SK-N-SH (cell line): ENCODE measurements around the gene PDGFRA. TPM values are rescaled to one million over a fixed set of nuclear protein-coding genes. Genes with fewer than 3 reads are reported as not detected.
"Not testable (repeated sequence)": the region's sequence is repeated elsewhere in the genome, so short reads cannot be mapped to it uniquely, and the experiment has no call there.

Source experiments
- CTCF ChIA-PET: fragments of 300-600, 350-600 bp; formaldehyde crosslinking; extraction: SDS; loops from one replicate; lab custom pipeline; 2021; lab: Yijun Ruan, JAX
- POLR2A ChIA-PET: fragments of 350-600 bp; sonication (Branson Sonifier 250); formaldehyde crosslinking; extraction: SDS; loops from one replicate; lab custom pipeline; 2020; ENCODE audit warnings: antibody characterized with exemption, inconsistent platforms; lab: Yijun Ruan, JAX
- DNase-seq: peaks from one replicate; pipeline ENCODE4 v3.0.0; 2012
- H2AFZ ChIP-seq: fragments of 200-600 bp; sonication (generic); 2 replicates; pipeline ENCODE4 v1.8.1; 2016; ENCODE audit warnings: antibody characterized with exemption, mild to moderate bottlenecking, low read depth
- H3F3A ChIP-seq: fragments of 200-600 bp; sonication (generic); replicated peaks from 2 replicates; pipeline ENCODE3; 2016; ENCODE audit warnings: antibody characterized with exemption, mild to moderate bottlenecking; ENCODE audit not compliant: insufficient read depth
- H3K27ac ChIP-seq, 2 experiments: fragments of 200-500 bp in 1 of 2; fragments of 200-600 bp in 1 of 2; sonication (Bioruptor generic) in 1 of 2; sonication (generic), shearing (Covaris generic) in 1 of 2; 2 replicates each; pipeline versions ENCODE4 v1.5.1 to v1.6.1; 2014 to 2016; ENCODE audit warnings: low read depth in 2 of 2, inconsistent platforms in 1 of 2, low read length in 1 of 2, mild to moderate bottlenecking in 1 of 2, mixed read lengths in 1 of 2
- H3K27me3 ChIP-seq: fragments of 200-600 bp; sonication (generic), shearing (Covaris generic); 2 replicates; pipeline ENCODE4 v1.6.1; 2016; ENCODE audit warnings: mixed run types; ENCODE audit not compliant: insufficient read depth
- H3K36me3 ChIP-seq, 2 experiments: fragments of 200-500 bp in 1 of 2; fragments of 200-600 bp in 1 of 2; sonication (Bioruptor generic) in 1 of 2; sonication (generic) in 1 of 2; replicated peaks in 1 of 2; 2 replicates each; pipeline versions ENCODE3 to v1.5.1; 2014 to 2016; ENCODE audit warnings: low read length in 1 of 2, mild to moderate bottlenecking in 1 of 2; ENCODE audit not compliant: insufficient read depth in 2 of 2, control insufficient read depth in 1 of 2
- H3K4me1 ChIP-seq, 2 experiments: fragments of 200-500 bp in 1 of 2; fragments of 200-600 bp in 1 of 2; sonication (Bioruptor generic) in 1 of 2; sonication (generic), shearing (Covaris generic) in 1 of 2; 2 replicates each; pipeline versions ENCODE4 v1.5.1 to v1.6.1; 2014 to 2016; ENCODE audit warnings: low read depth in 1 of 2, low read length in 1 of 2, mixed run types in 1 of 2; ENCODE audit not compliant: insufficient read depth in 2 of 2, control insufficient read depth in 1 of 2
- H3K4me2 ChIP-seq: fragments of 200-600 bp; sonication (generic), shearing (Covaris generic); 2 replicates; pipeline ENCODE4 v1.6.1; 2017; ENCODE audit warnings: mixed run types
- H3K4me3 ChIP-seq, 2 experiments: fragments of 200-500 bp in 1 of 2; fragments of 200-600 bp in 1 of 2; sonication (Bioruptor generic) in 1 of 2; sonication (generic), shearing (Covaris generic) in 1 of 2; 2 replicates each; pipeline versions ENCODE4 v1.5.1 to v1.8.1; 2014 to 2016; ENCODE audit warnings: low read depth in 2 of 2, inconsistent platforms in 1 of 2, low read length in 1 of 2, mild to moderate bottlenecking in 1 of 2, mixed read lengths in 1 of 2, moderate library complexity in 1 of 2
- H3K79me2 ChIP-seq: fragments of 200-600 bp; sonication (generic); 2 replicates; pipeline ENCODE4 v1.8.1; 2017; ENCODE audit warnings: mild to moderate bottlenecking; ENCODE audit not compliant: insufficient read depth
- H3K9ac ChIP-seq: fragments of 200-600 bp; sonication (generic); 2 replicates; pipeline ENCODE4 v1.6.1; 2017; ENCODE audit warnings: mixed run types
- H3K9me2 ChIP-seq: fragments of 200-600 bp; sonication (generic); 2 replicates; pipeline ENCODE4 v1.6.1; 2017; ENCODE audit warnings: mixed run types
- H3K9me3 ChIP-seq: fragments of 200-600 bp; sonication (generic); 2 replicates; pipeline ENCODE4 v1.6.1; 2017; ENCODE audit warnings: mixed run types, mild to moderate bottlenecking, moderate library complexity
- H4K20me1 ChIP-seq: fragments of 200-600 bp; sonication (generic); 2 replicates; pipeline ENCODE4 v1.6.1; 2017; ENCODE audit warnings: mild to moderate bottlenecking, mixed run types; ENCODE audit not compliant: insufficient read depth
- CHD2 ChIP-seq: fragments of 150-350 bp; IDR thresholded peaks from 2 replicates; pipeline ENCODE4 v1.6.1; 2018; ENCODE audit warnings: low read length; ENCODE audit not compliant: partially characterized antibody
- EZH2phosphoT487 ChIP-seq: fragments of 200-600 bp; sonication (generic); IDR thresholded peaks from 2 replicates; pipeline ENCODE4 v1.6.1; 2017; ENCODE audit warnings: low read depth, mixed run types, mild to moderate bottlenecking, antibody characterized with exemption, moderate library complexity, borderline replicate concordance
- GATA2 ChIP-seq: sonication (generic); formaldehyde crosslinking; IDR thresholded peaks from 2 replicates; pipeline ENCODE4 v1.5.0; 2020; ENCODE audit warnings: mild to moderate bottlenecking, missing genetic modification reagents
- POLR2AphosphoS5 ChIP-seq: IDR thresholded peaks from 2 replicates; pipeline ENCODE4 v1.6.1; 2012; ENCODE audit warnings: low read depth, low read length
- RAD21 ChIP-seq: IDR thresholded peaks from 2 replicates; pipeline ENCODE4 v1.6.1; 2012; ENCODE audit warnings: mild to moderate bottlenecking, low read length
- RCOR1 ChIP-seq: fragments of 150-350 bp; IDR thresholded peaks from 2 replicates; pipeline ENCODE4 v1.6.1; 2017; ENCODE audit warnings: antibody characterized with exemption, low read length
- REST ChIP-seq: IDR thresholded peaks from 2 replicates; pipeline ENCODE4 v1.6.1; 2012; ENCODE audit warnings: mild to moderate bottlenecking, low read depth, low read length, moderate library complexity
- SMC3 ChIP-seq: IDR thresholded peaks from 2 replicates; pipeline ENCODE4 v1.6.1; 2012; ENCODE audit warnings: low read depth, low read length, improper control_type of control experiment
- TAF1 ChIP-seq: IDR thresholded peaks from 2 replicates; pipeline ENCODE4 v1.6.1; 2012; ENCODE audit warnings: low read depth, mild to moderate bottlenecking, low read length, moderate library complexity, borderline replicate concordance
- TCF12 ChIP-seq: IDR thresholded peaks from 2 replicates; pipeline ENCODE4 v1.4.0; 2012
- TEAD4 ChIP-seq: IDR thresholded peaks from 2 replicates; pipeline ENCODE4 v1.4.0; 2012; ENCODE audit warnings: mild to moderate bottlenecking, borderline replicate concordance; ENCODE audit not compliant: insufficient read depth
- USF1 ChIP-seq: IDR thresholded peaks from 2 replicates; pipeline ENCODE4 v1.4.0; 2012; ENCODE audit warnings: low read depth, borderline replicate concordance
- USF2 ChIP-seq: fragments of 150-350 bp; IDR thresholded peaks from 2 replicates; pipeline ENCODE4 v1.6.1; 2017; ENCODE audit warnings: antibody characterized with exemption, low read length, low read depth, borderline replicate concordance
- WGBS: methylation state at CpG from one replicate; pipeline ENCODE4 v1.1.6; 2017; ENCODE audit warnings: low lambda C conversion rate; 5-methylcytosine and 5-hydroxymethylcytosine counted together
- polyA plus RNA-seq, 3 experiments: library from polyadenylated mRNA; depleted of rRNA; stranded (reverse); fragments of >200 nt; gene quantifications; 2 replicates each; pipeline ENCODE4 v1.2.3, GENCODE V29; 2012

The PDGFRA gene
- polyA plus RNA-seq, 1 of the 3 experiments (the other 2 are of a cell fraction) = 25.3 TPM

- no peaks in the 10 kb centered on the region for H3K9me2 ChIP-seq
- WGBS = 81% methylated on average over 2 of the region's 2 CpGs
- no peak overlapping the region for H3K4me2 ChIP-seq
- CTCF ChIA-PET = interaction anchor here (0.6 to 2.0 kb wide), 5 partner anchors 10 to 999 kb away, joined by 3 to 5 read pairs (median 3); no protein-coding TSS in a partner anchor
- DNase-seq = no peak
- H2AFZ ChIP-seq = no peak overlapping the region
- no peak overlapping the region for H3K27ac ChIP-seq
- H4K20me1 ChIP-seq = no peaks in the 10 kb centered on the region
- H3F3A ChIP-seq = no peaks in the 10 kb centered on the region
- no peak overlapping the region for H3K4me3 ChIP-seq
- H3K79me2 ChIP-seq = no peaks in the 10 kb centered on the region
- H3K9ac ChIP-seq = no peak overlapping the region
- H3K4me1 ChIP-seq = no peaks in the 10 kb centered on the region
- no peak for TF ChIP-seq USF2
- no peak for TF ChIP-seq USF1
- no peak for TF ChIP-seq SMC3
- TF ChIP-seq POLR2AphosphoS5 = no peak
- TF ChIP-seq GATA2 (CRISPR knock-in tag) = no peak
- TF ChIP-seq TEAD4 = no peak
- TF ChIP-seq TAF1 = no peak
- TF ChIP-seq RCOR1 = no peak
- no peak for TF ChIP-seq EZH2phosphoT487
- no peak for TF ChIP-seq CHD2
- TF ChIP-seq TCF12 = no peak
- no peak for TF ChIP-seq REST
- no peak for TF ChIP-seq RAD21
- no peaks in the 10 kb centered on the region for H3K36me3 ChIP-seq
- POLR2A ChIA-PET = interaction anchor here (0.5 kb wide), 1 partner anchor 109 kb away, joined by 4 read pairs; no protein-coding TSS in a partner anchor
- H3K9me3 ChIP-seq = no peaks in the 10 kb centered on the region
- H3K27me3 ChIP-seq = no peaks in the 10 kb centered on the region
Measured at GRCh38 chr4:54333657-54334056, 104.6 kb downstream of the PDGFRA start.

GRCh38 chr4:54334769-54335168, 105.7 kb downstream of the PDGFRA start:
- H2AFZ ChIP-seq, H3K9ac ChIP-seq, H3K27me3 ChIP-seq, POLR2A ChIA-PET, H3K9me2 ChIP-seq, H3K36me3 ChIP-seq, DNase-seq, H3K4me1 ChIP-seq, H3K79me2 ChIP-seq, H4K20me1 ChIP-seq, H3F3A ChIP-seq, H3K4me3 ChIP-seq, H3K27ac ChIP-seq, H3K4me2 ChIP-seq, H3K9me3 ChIP-seq: not testable (repeated sequence)
- CTCF ChIA-PET = interaction anchor here (2.1 kb wide), 1 partner anchor 106 kb away, joined by 4 read pairs; no protein-coding TSS in a partner anchor
